Measurements from ENCODE around the gene GPRIN1.

- TF ChIP-seq CTCF (IDR thresholded peaks at IDR 0.05; ENCODE audit: insufficient read depth, low read length, poor library complexity, severe bottlenecking) (no peak), EZH2phosphoT487 (conservative IDR thresholded peaks at IDR 0.05; ENCODE audit: low read length) (no peak)
These were observed 19.8 kb downstream of the GPRIN1 start for GRCh38 chr5:176590035-176590717.

Measured in SU-DHL-6 (cell line).